CD14-positive monocyte (primary cell): Measurements from ENCODE around the gene MYH13. TPM values are rescaled to one million over a fixed set of nuclear protein-coding genes. Genes with fewer than 3 reads are reported as not detected.

Source experiments
- DNase-seq, 3 donors: peaks; one replicate each; pipeline ENCODE4 v3.0.0-alpha.2; 2011 to 2022
- H2AFZ ChIP-seq: 2 replicates; pipeline ENCODE4 v1.6.0; 2012; ENCODE audit warnings: mild to moderate bottlenecking, low read depth, low read length, inconsistent platforms; ENCODE audit not compliant: insufficient read depth, poor library complexity, severe bottlenecking
- H3K27ac ChIP-seq, 2 donors: 1 replicate in 1 of 2; 2 replicates in 1 of 2; pipeline ENCODE4 v1.5.1; 2012 to 2013; ENCODE audit warnings: low read length in 2 of 2, control low read depth in 1 of 2, inconsistent platforms in 1 of 2, low read depth in 1 of 2, mild to moderate bottlenecking in 1 of 2
- H3K27me3 ChIP-seq, 2 donors: one replicate each; pipeline versions ENCODE4 v1.6.0 to v1.6.1; 2011 to 2013; ENCODE audit warnings: low read length in 2 of 2; ENCODE audit not compliant: control insufficient read depth in 2 of 2, insufficient read depth in 2 of 2
- H3K36me3 ChIP-seq, 2 donors: replicated peaks in 1 of 2; 1 replicate in 1 of 2; 2 replicates in 1 of 2; pipeline versions ENCODE4 v1.5.1 to v1.6.1; 2012 to 2013; ENCODE audit warnings: low read length in 2 of 2, control low read depth in 1 of 2, inconsistent platforms in 1 of 2, mild to moderate bottlenecking in 1 of 2; ENCODE audit not compliant: insufficient read depth in 2 of 2, control insufficient read depth in 1 of 2
- H3K4me1 ChIP-seq, 2 donors: 1 replicate in 1 of 2; 2 replicates in 1 of 2; pipeline versions ENCODE4 v1.5.1 to v1.6.1; 2012 to 2013; ENCODE audit warnings: low read length in 2 of 2, control low read depth in 1 of 2, inconsistent platforms in 1 of 2, mild to moderate bottlenecking in 1 of 2, moderate library complexity in 1 of 2; ENCODE audit not compliant: insufficient read depth in 2 of 2, control insufficient read depth in 1 of 2
- H3K4me2 ChIP-seq: replicated peaks from 2 replicates; pipeline ENCODE3; 2012; ENCODE audit warnings: low read length, moderate library complexity, mild to moderate bottlenecking; ENCODE audit not compliant: poor library complexity, severe bottlenecking; ENCODE audit errors: extremely low read depth
- H3K4me3 ChIP-seq, 3 experiments: fragments of 200-600 bp in 1 of 3; sonication (generic) in 1 of 3; replicated peaks in 1 of 3; 1 replicate in 2 of 3; 2 replicates in 1 of 3; pipeline ENCODE4 v1.5.1; 2011 to 2013; ENCODE audit warnings: low read length in 3 of 3, mild to moderate bottlenecking in 3 of 3, control low read depth in 2 of 3, low read depth in 2 of 3, inconsistent platforms in 1 of 3, moderate library complexity in 1 of 3
- H3K79me2 ChIP-seq: 2 replicates; pipeline ENCODE4 v1.6.0; 2012; ENCODE audit warnings: mild to moderate bottlenecking, control low read depth, inconsistent platforms, low read length, moderate library complexity; ENCODE audit not compliant: insufficient read depth
- H3K9ac ChIP-seq: 2 replicates; pipeline ENCODE4 v1.6.0; 2017; ENCODE audit warnings: low read length, mild to moderate bottlenecking; ENCODE audit not compliant: insufficient read depth, poor library complexity, severe bottlenecking
- H3K9me3 ChIP-seq, 2 donors: replicated peaks in 1 of 2; 1 replicate in 1 of 2; 2 replicates in 1 of 2; pipeline versions ENCODE4 v1.5.1 to v1.6.1; 2012 to 2013; ENCODE audit warnings: low read length in 2 of 2, control low read depth in 1 of 2; ENCODE audit not compliant: control insufficient read depth in 1 of 2, insufficient read depth in 1 of 2
- H4K20me1 ChIP-seq: 2 replicates; pipeline ENCODE4 v1.6.0; 2012; ENCODE audit warnings: mild to moderate bottlenecking, low read length, control low read depth, moderate library complexity; ENCODE audit not compliant: insufficient read depth
- H3K27ac Mint-ChIP-seq, 7 donors: one replicate each; pipeline ENCODE4 v1.8.0; 2020; ENCODE audit warnings: mild to moderate bottlenecking in 7 of 7, mixed read lengths in 7 of 7, moderate library complexity in 6 of 7, inconsistent platforms in 2 of 7
- H3K27me3 Mint-ChIP-seq, 3 donors: one replicate each; pipeline ENCODE4 v1.8.0; 2021 to 2022; ENCODE audit warnings: low read depth in 3 of 3, mild to moderate bottlenecking in 3 of 3, mixed read lengths in 3 of 3, moderate library complexity in 3 of 3, inconsistent platforms in 1 of 3
- H3K36me3 Mint-ChIP-seq, 2 donors: one replicate each; pipeline ENCODE4 v1.8.0; 2020; ENCODE audit warnings: mixed read lengths in 2 of 2, inconsistent platforms in 1 of 2, mild to moderate bottlenecking in 1 of 2
- H3K4me1 Mint-ChIP-seq: one replicate; pipeline ENCODE4 v1.8.0; 2020; ENCODE audit warnings: mild to moderate bottlenecking, mixed read lengths
- H3K4me3 Mint-ChIP-seq, 2 donors: one replicate each; pipeline ENCODE4 v1.8.0; 2020; ENCODE audit warnings: mild to moderate bottlenecking in 2 of 2, mixed read lengths in 2 of 2, moderate library complexity in 1 of 2
- H3K9me3 Mint-ChIP-seq, 7 donors: one replicate each; pipeline ENCODE4 v1.8.0; 2020 to 2022; ENCODE audit warnings: mixed read lengths in 7 of 7, mild to moderate bottlenecking in 6 of 7, moderate library complexity in 6 of 7, inconsistent platforms in 2 of 7
- WGBS: methylation state at CpG from one replicate; pipeline ENCODE4 v1.1.5; 2013; ENCODE audit warnings: missing lambda C conversion rate; ENCODE audit not compliant: insufficient coverage; 5-methylcytosine and 5-hydroxymethylcytosine counted together
- intact Hi-C, 2 donors: fragments of 100-400 bp; cut with micrococcal nuclease; formaldehyde crosslinking; loops; one replicate each; pipeline versions ENCODE4 v1.15.0 to v1.15.1; 2023
- polyA plus RNA-seq, 3 donors: library from polyadenylated mRNA; depleted of rRNA in 1 of 3; unstranded in 2 of 3; stranded (reverse) in 1 of 3; fragments of 300-500 nt in 2 of 3; fragments of >200 nt in 1 of 3; fragmentation: Illumina TruSeq in 2 of 3; gene quantifications; 1 replicate in 2 of 3; 2 replicates in 1 of 3; pipeline ENCODE4 v1.2.3, GENCODE V29; 2012 to 2021
- TF ChIP-seq, protein P1 (sequence below): fragments of 200-600 bp; IDR thresholded peaks from one replicate; pipeline ENCODE4 v1.8.0; 2022; ENCODE audit warnings: antibody characterized with exemption, mild to moderate bottlenecking

MYH13 gene
- polyA plus RNA-seq, 3 donors = not detected

DNA sequence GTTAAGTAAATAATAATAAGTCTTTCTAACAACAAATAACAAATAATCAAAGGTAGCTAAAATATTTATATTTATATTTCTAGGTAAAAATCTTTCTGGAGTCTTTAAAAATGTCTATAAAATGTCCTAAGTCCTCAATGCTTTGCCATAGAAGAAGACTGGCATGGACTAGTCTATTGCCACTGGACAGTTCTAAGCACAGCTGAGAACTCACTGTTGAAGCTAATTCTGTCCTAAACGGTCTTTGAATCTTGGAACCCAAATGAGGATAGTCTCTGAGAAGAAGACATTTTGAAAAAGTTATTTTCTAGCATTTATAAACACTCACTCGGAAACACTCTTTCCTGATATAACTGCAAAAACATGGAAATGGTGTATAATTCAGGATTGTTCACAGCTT, 48.4 kb upstream of the MYH13 start:
- Histone ChIP-seq H3K79me2 (no peaks in the 10 kb centered on the region), H3K4me2 (no peak overlapping the region), H2AFZ (no peak overlapping the region), H3K36me3 (no peaks in the 10 kb centered on the region), H3K4me3 (no peak overlapping the region), H3K27ac (no peak overlapping the region), H3K27me3 (no peaks in the 10 kb centered on the region), H4K20me1 (no peaks in the 10 kb centered on the region), H3K9ac (no peak overlapping the region), H3K4me1 (no peaks in the 10 kb centered on the region), H3K9me3 (no peaks in the 10 kb centered on the region)
- intact Hi-C loops = no loop called here
- DNase-seq = no peak
- TF ChIP-seq, protein P1, sequence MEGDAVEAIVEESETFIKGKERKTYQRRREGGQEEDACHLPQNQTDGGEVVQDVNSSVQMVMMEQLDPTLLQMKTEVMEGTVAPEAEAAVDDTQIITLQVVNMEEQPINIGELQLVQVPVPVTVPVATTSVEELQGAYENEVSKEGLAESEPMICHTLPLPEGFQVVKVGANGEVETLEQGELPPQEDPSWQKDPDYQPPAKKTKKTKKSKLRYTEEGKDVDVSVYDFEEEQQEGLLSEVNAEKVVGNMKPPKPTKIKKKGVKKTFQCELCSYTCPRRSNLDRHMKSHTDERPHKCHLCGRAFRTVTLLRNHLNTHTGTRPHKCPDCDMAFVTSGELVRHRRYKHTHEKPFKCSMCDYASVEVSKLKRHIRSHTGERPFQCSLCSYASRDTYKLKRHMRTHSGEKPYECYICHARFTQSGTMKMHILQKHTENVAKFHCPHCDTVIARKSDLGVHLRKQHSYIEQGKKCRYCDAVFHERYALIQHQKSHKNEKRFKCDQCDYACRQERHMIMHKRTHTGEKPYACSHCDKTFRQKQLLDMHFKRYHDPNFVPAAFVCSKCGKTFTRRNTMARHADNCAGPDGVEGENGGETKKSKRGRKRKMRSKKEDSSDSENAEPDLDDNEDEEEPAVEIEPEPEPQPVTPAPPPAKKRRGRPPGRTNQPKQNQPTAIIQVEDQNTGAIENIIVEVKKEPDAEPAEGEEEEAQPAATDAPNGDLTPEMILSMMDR = no peak
- H3K9me3 Mint-ChIP-seq = peaks cover 0 to 2% (median 0%) of the 10 kb centered on the region in 7 donors
- no peak overlapping the region for H3K4me3 Mint-ChIP-seq
- H3K27ac Mint-ChIP-seq = no peak overlapping the region
- no CpG with 5 or more reads among the region's 2 CpGs for WGBS
- no peaks in the 10 kb centered on the region for H3K4me1 Mint-ChIP-seq
- H3K27me3 Mint-ChIP-seq = peaks cover 6 to 8% (median 8%) of the 10 kb centered on the region in 3 donors
- no peaks in the 10 kb centered on the region for H3K36me3 Mint-ChIP-seq

DNA sequence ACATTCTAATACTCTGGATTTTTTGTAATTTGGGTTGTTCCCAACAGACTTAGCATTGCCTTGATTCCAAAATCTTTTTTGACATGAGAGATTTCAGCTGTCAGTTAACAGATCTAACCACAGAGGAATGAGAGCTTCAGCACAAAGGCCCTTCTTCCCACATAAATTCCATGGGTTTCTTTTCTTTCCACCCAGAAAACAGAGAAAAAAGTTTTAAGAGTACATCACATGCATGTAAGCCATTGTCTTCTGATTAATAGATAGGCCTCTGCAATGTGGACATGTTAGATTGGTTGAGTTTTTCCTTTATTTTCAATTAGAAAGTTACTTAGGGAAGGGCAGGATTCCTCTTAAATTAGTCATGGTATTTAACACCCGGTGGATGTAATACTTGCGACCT, 48.0 kb upstream of the MYH13 start:
- Histone ChIP-seq H3K27me3 (no peaks in the 10 kb centered on the region), H3K4me1 (no peaks in the 10 kb centered on the region), H3K9ac (no peak overlapping the region), H3K4me3 (no peak overlapping the region), H3K9me3 (no peaks in the 10 kb centered on the region), H3K27ac (no peak overlapping the region), H2AFZ (no peak overlapping the region), H3K4me2 (no peak overlapping the region), H3K36me3 (no peaks in the 10 kb centered on the region), H4K20me1 (no peaks in the 10 kb centered on the region), H3K79me2 (no peaks in the 10 kb centered on the region)
- WGBS = no CpG with 5 or more reads among the region's 2 CpGs
- no peak overlapping the region for H3K4me3 Mint-ChIP-seq
- TF ChIP-seq, protein P1 = no peak
- intact Hi-C loops = no loop called here
- peaks cover 0 to 2% (median 0%) of the 10 kb centered on the region in 7 donors for H3K9me3 Mint-ChIP-seq
- no peak overlapping the region for H3K27ac Mint-ChIP-seq
- no peaks in the 10 kb centered on the region for H3K4me1 Mint-ChIP-seq
- no peak for DNase-seq
- H3K36me3 Mint-ChIP-seq = no peaks in the 10 kb centered on the region
- H3K27me3 Mint-ChIP-seq = peaks cover 6 to 8% (median 8%) of the 10 kb centered on the region in 3 donors
